RKO (cell line): Measurements from ENCODE around the gene JCAD.
"Not testable (repeated sequence)": the region's sequence is repeated elsewhere in the genome, so short reads cannot be mapped to it uniquely, and the experiment has no call there.

Source experiments
- DNase-seq: peaks from one replicate; pipeline ENCODE4 v3.0.0-alpha.2; 2016; ENCODE audit warnings: low spot score

The JCAD gene

GRCh38 chr10:30025428-30025827 lies 34.0 kb downstream of the JCAD start:
- DNase-seq: not testable (repeated sequence)

GRCh38 chr10:30022590-30022989 lies 36.8 kb downstream of the JCAD start:
- no peak for DNase-seq

- no peak for DNase-seq
Measured at GRCh38 chr10:30019468-30019867, 39.9 kb downstream of the JCAD start.

- no peak for DNase-seq
Measured at GRCh38 chr10:30018496-30018895, 40.9 kb downstream of the JCAD start.

GRCh38 chr10:30017966-30018365 lies 41.4 kb downstream of the JCAD start:
- no peak for DNase-seq

GRCh38 chr10:30017556-30017955 lies 41.8 kb downstream of the JCAD start:
- DNase-seq: no peak

- no peak for DNase-seq
Measured at GRCh38 chr10:30014511-30014910, 44.9 kb downstream of the JCAD start.

- DNase-seq: no peak
Measured at GRCh38 chr10:30013757-30014156, 45.6 kb downstream of the JCAD start.

- no peak for DNase-seq
Measured at GRCh38 chr10:30011956-30012647, 47.3 kb downstream of the JCAD start.

GRCh38 chr10:30011396-30011795 lies 48.0 kb downstream of the JCAD start:
- no peak for DNase-seq

GRCh38 chr10:30007406-30007805 lies 52.0 kb downstream of the JCAD start:
- DNase-seq: no peak

- DNase-seq: no peak
Measured at GRCh38 chr10:30006410-30006809, 53.0 kb downstream of the JCAD start.

GRCh38 chr10:30005116-30005515 lies 54.3 kb downstream of the JCAD start:
- DNase-seq: not testable (repeated sequence)

GRCh38 chr10:30002426-30003266 lies 56.7 kb downstream of the JCAD start:
- DNase-seq: peak; percentile 55

- DNase-seq: peak; percentile 12
Measured at GRCh38 chr10:30000802-30001571, 58.4 kb downstream of the JCAD start.

GRCh38 chr10:29998142-29998808 lies 61.1 kb downstream of the JCAD start:
- DNase-seq: peak; percentile 82

- DNase-seq: no peak
Measured at GRCh38 chr10:29994811-29995210, 64.6 kb downstream of the JCAD start.

GRCh38 chr10:29993319-29993915 lies 66.0 kb downstream of the JCAD start:
- no peak for DNase-seq

- DNase-seq: no peak
Measured at GRCh38 chr10:29992914-29993313, 66.5 kb downstream of the JCAD start.

GRCh38 chr10:29991382-29991781 lies 68.0 kb downstream of the JCAD start:
- no peak for DNase-seq

- DNase-seq: no peak
Measured at GRCh38 chr10:29987471-29987870, 71.9 kb downstream of the JCAD start.
